ENCODE results near the gene KIAA0930. TPM values are rescaled to one million over a fixed set of nuclear protein-coding genes. Genes with fewer than 3 reads are reported as not detected.

Gene KIAA0930
- total RNA-seq, 1 experiment from 2014 or later, result 54.8 TPM

GRCh38 chr22:45190202-45190872 is 50.4 kb downstream of the KIAA0930 start:
- no TSS peak for BruUV-seq (replicated peaks)
- CTCF ChIA-PET, result no interaction called here
- H3K4me1 ChIP-seq (ENCODE audit: insufficient read depth, low read length, poor library complexity, severe bottlenecking), result no peaks in the 10 kb centered on the region
- no peak overlapping the region for H3K4me3 ChIP-seq (ENCODE audit: low read depth, low read length, poor library complexity, severe bottlenecking)
- no peaks in the 10 kb centered on the region for H3K27me3 ChIP-seq (replicated peaks; ENCODE audit: insufficient read depth, low read depth, low read length, poor library complexity)
- H3K27ac ChIP-seq (ENCODE audit: low read depth, low read length, poor library complexity, severe bottlenecking), result no peak overlapping the region
- POLR2A ChIA-PET (ENCODE audit: low non-redundant PET), result no interaction called here
- H3K36me3 ChIP-seq (ENCODE audit: insufficient read depth, low read length, poor library complexity, severe bottlenecking), result peaks cover 17% of the 10 kb centered on the region
- TF ChIP-seq EZH2 (IDR thresholded peaks at IDR 0.05; ENCODE audit: borderline replicate concordance, low read depth, low read length, poor library complexity, severe bottlenecking) (no peak), CTCF (conservative IDR thresholded peaks at IDR 0.05; ENCODE audit: low read depth, low read length) (no peak)
- H3K9me3 ChIP-seq (ENCODE audit: low read depth, low read length, poor library complexity, severe bottlenecking), result no peaks in the 10 kb centered on the region
- no peak for DNase-seq (ENCODE audit: low spot score)
- intact Hi-C loops (cut with micrococcal nuclease; ENCODE audit: unreplicated experiment), result no loop called here

- TF ChIP-seq EZH2 (IDR thresholded peaks at IDR 0.05; ENCODE audit: borderline replicate concordance, low read depth, low read length, poor library complexity, severe bottlenecking), result no peak
- TF ChIP-seq CTCF (conservative IDR thresholded peaks at IDR 0.05; ENCODE audit: low read depth, low read length), result no peak
- ChIA-PET POLR2A (ENCODE audit: low non-redundant PET) (no interaction called here), CTCF (no interaction called here)
- no TSS peak for BruUV-seq (replicated peaks)
- Histone ChIP-seq H3K4me1 (ENCODE audit: insufficient read depth, low read length, poor library complexity, severe bottlenecking) (no peaks in the 10 kb centered on the region), H3K4me3 (ENCODE audit: low read depth, low read length, poor library complexity, severe bottlenecking) (no peak overlapping the region), H3K27me3 (replicated peaks; ENCODE audit: insufficient read depth, low read depth, low read length, poor library complexity) (no peaks in the 10 kb centered on the region), H3K36me3 (ENCODE audit: insufficient read depth, low read length, poor library complexity, severe bottlenecking) (peaks cover 30% of the 10 kb centered on the region), H3K9me3 (ENCODE audit: low read depth, low read length, poor library complexity, severe bottlenecking) (no peaks in the 10 kb centered on the region), H3K27ac (ENCODE audit: low read depth, low read length, poor library complexity, severe bottlenecking) (no peak overlapping the region)
- no peak for DNase-seq (ENCODE audit: low spot score)
- intact Hi-C loops (cut with micrococcal nuclease; ENCODE audit: unreplicated experiment), result no loop called here
Measured at GRCh38 chr22:45188779-45189178, 51.9 kb downstream of the KIAA0930 start.

GRCh38 chr22:45187891-45188290 is 52.8 kb downstream of the KIAA0930 start:
- no peak overlapping the region for H3K27ac ChIP-seq (ENCODE audit: low read depth, low read length, poor library complexity, severe bottlenecking)
- CTCF ChIA-PET, result no interaction called here
- POLR2A ChIA-PET (ENCODE audit: low non-redundant PET), result no interaction called here
- TF ChIP-seq CTCF (conservative IDR thresholded peaks at IDR 0.05; ENCODE audit: low read depth, low read length) (no peak), EZH2 (IDR thresholded peaks at IDR 0.05; ENCODE audit: borderline replicate concordance, low read depth, low read length, poor library complexity, severe bottlenecking) (no peak)
- BruUV-seq (replicated peaks), result no TSS peak
- no peaks in the 10 kb centered on the region for H3K9me3 ChIP-seq (ENCODE audit: low read depth, low read length, poor library complexity, severe bottlenecking)
- intact Hi-C loops (cut with micrococcal nuclease; ENCODE audit: unreplicated experiment), result no loop called here
- no peaks in the 10 kb centered on the region for H3K27me3 ChIP-seq (replicated peaks; ENCODE audit: insufficient read depth, low read depth, low read length, poor library complexity)
- peaks cover 39% of the 10 kb centered on the region for H3K36me3 ChIP-seq (ENCODE audit: insufficient read depth, low read length, poor library complexity, severe bottlenecking)
- no peak overlapping the region for H3K4me3 ChIP-seq (ENCODE audit: low read depth, low read length, poor library complexity, severe bottlenecking)
- DNase-seq (ENCODE audit: low spot score), result no peak
- H3K4me1 ChIP-seq (ENCODE audit: insufficient read depth, low read length, poor library complexity, severe bottlenecking), result no peaks in the 10 kb centered on the region

Data from A673 (cell line).